DND-41 (cell line): ENCODE measurements around the gene MAP1A.

Source experiments
- ATAC-seq: fragments of 200-7000 bp; cut with Tn5 transposase; 3 replicates; pipeline ENCODE4 v1.9.1; 2021; ENCODE audit warnings: low read depth; ENCODE audit not compliant: insufficient read depth
- DNase-seq: peaks from one replicate; pipeline ENCODE4 v3.0.0-alpha.2; 2020
- H2AFZ ChIP-seq: 2 replicates; pipeline ENCODE4 v1.6.0; 2012; ENCODE audit warnings: low read depth, low read length
- H3K27ac ChIP-seq: 2 replicates; pipeline ENCODE4 v1.5.1; 2012; ENCODE audit warnings: low read length, inconsistent platforms
- H3K27me3 ChIP-seq: fragments of 200-600 bp; sonication (generic); 2 replicates; pipeline ENCODE4 v1.6.0; 2012; ENCODE audit warnings: low read length, mild to moderate bottlenecking, inconsistent platforms; ENCODE audit not compliant: insufficient read depth, poor library complexity
- H3K36me3 ChIP-seq: 2 replicates; pipeline ENCODE4 v1.5.1; 2012; ENCODE audit warnings: low read length, inconsistent platforms; ENCODE audit not compliant: insufficient read depth
- H3K4me1 ChIP-seq: 2 replicates; pipeline ENCODE4 v1.5.1; 2012; ENCODE audit warnings: mild to moderate bottlenecking, low read length; ENCODE audit not compliant: insufficient read depth
- H3K4me2 ChIP-seq: 2 replicates; pipeline ENCODE4 v1.6.0; 2012; ENCODE audit warnings: mild to moderate bottlenecking, moderate library complexity, low read length, inconsistent platforms; ENCODE audit not compliant: insufficient read depth
- H3K4me3 ChIP-seq, 2 experiments: fragments of 200-600 bp in 1 of 2; shearing (Covaris generic) in 1 of 2; 2 replicates each; pipeline ENCODE4 v1.5.1; 2012 to 2016; ENCODE audit warnings: inconsistent platforms in 2 of 2, low read length in 2 of 2, mild to moderate bottlenecking in 2 of 2, low read depth in 1 of 2, moderate library complexity in 1 of 2
- H3K79me2 ChIP-seq: 2 replicates; pipeline ENCODE4 v1.6.0; 2012; ENCODE audit warnings: low read length, inconsistent platforms; ENCODE audit not compliant: insufficient read depth
- H3K9ac ChIP-seq: 2 replicates; pipeline ENCODE4 v1.6.0; 2012; ENCODE audit warnings: low read depth, mild to moderate bottlenecking, inconsistent platforms, low read length, moderate library complexity
- H3K9me3 ChIP-seq: 2 replicates; pipeline ENCODE4 v1.5.1; 2012; ENCODE audit warnings: low read length, moderate library complexity, mild to moderate bottlenecking, inconsistent platforms; ENCODE audit not compliant: insufficient read depth, severe bottlenecking
- H4K20me1 ChIP-seq: 2 replicates; pipeline ENCODE4 v1.6.0; 2012; ENCODE audit warnings: low read length; ENCODE audit not compliant: insufficient read depth
- CTCF ChIP-seq: IDR thresholded peaks from 2 replicates; pipeline ENCODE4 v1.5.1; 2012; ENCODE audit warnings: borderline replicate concordance, low read length, moderate library complexity, mild to moderate bottlenecking; ENCODE audit not compliant: poor library complexity, severe bottlenecking; ENCODE audit errors: extremely low read depth
- EZH2 ChIP-seq: IDR thresholded peaks from 3 replicates; pipeline ENCODE4 v1.6.1; 2012; ENCODE audit warnings: borderline replicate concordance, low read depth, mild to moderate bottlenecking, moderate library complexity, low read length, inconsistent platforms; ENCODE audit not compliant: severe bottlenecking

The MAP1A gene

DNA sequence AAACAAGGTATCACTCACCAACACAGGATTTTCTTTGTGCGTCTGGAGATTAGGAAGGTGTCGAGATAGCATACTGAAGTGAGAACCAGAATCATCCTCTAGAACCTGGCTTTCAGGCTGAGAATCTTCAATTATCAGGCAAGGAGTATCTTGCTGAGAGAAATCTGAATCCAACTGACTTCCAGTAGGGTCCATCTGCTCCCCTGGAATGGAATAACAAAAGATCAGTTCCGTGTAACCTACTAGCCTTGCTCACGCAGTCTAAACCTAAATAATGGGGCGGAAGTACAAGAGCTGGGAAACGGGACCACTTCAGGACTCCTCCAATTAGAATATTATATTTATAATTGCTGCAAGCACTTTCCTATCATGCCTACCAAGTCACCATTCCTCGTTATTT, 25.1 kb upstream of the MAP1A start:
- Histone ChIP-seq H4K20me1 (no peaks in the 10 kb centered on the region), H3K79me2 (peaks cover 15% of the 10 kb centered on the region), H3K9me3 (no peaks in the 10 kb centered on the region), H3K27ac (peak overlapping the region; percentile 82), H3K9ac (peak overlapping the region; percentile 64), H2AFZ (peak overlapping the region; percentile 92), H3K36me3 (peaks cover 31% of the 10 kb centered on the region), H3K4me2 (peak overlapping the region; percentile 88), H3K4me3 (peak overlapping the region; percentile 83 to 91; a peak in 3 of 4 replicates), H3K4me1 (peaks cover 31% of the 10 kb centered on the region), H3K27me3 (no peaks in the 10 kb centered on the region)
- TF ChIP-seq CTCF (no peak), EZH2 (no peak)
- no peak for ATAC-seq
- DNase-seq, result no peak

DNA sequence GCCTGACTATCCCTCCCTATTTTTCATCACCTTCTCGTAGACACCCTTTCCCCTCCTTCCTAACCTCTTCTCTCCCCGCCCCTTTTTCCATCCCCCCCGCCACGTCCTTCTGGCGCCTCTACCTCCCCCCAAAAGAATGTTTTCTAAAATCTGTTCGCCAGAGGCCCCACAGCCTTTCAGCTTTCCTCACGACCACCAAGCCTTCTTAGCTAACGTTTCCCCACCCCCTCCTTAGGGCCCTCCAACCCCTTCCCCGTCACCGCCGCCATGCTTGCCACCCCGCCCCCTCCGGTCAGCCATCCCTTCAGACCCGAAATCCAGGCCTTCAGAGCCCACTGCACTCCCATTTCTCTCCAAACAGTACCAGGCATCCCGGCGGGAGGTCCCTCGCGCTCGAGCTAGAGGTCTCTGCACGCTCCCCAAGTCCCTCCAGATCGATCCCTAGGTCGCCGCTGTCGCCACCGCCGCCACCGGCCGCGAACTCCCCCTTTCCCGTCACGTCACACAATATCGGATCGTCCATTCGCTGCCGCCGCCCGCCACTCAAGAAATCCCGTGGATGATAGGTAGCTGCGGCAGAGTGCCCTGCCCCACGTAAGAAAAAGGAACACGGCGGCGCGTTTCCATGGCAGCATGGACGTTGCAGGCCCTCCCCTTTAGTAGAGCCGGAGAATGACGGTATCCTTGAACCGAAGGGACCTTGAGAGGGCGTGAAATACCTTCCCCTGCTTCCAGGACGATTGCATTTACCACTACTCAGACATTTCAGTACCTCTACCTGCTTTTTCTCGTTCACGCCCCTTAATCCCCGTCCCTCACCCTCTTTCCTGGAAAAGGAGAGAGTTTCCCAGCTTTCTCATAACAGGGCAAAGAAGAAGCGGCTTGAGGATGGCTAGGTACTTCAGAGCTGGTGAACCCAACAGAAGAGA, 24.5 kb upstream of the MAP1A start, which contains the start of gene TP53BP1:
Gene TP53BP1, minus strand, starts transcription at position 484 of the 929 bp plus-strand sequence. Its CDS starts 113 bp downstream, at position 371.
- Histone ChIP-seq H3K27ac (peak within 1 kb of the TSS; percentile 82), H3K79me2 (peaks cover 15% of the 10 kb centered on the region), H3K9me3 (no peaks in the 10 kb centered on the region), H3K4me2 (peak within 1 kb of the TSS; percentile 88), H2AFZ (peak within 1 kb of the TSS; percentile 92), H3K9ac (peak within 1 kb of the TSS; percentile 64), H3K36me3 (peaks cover 28% of the 10 kb centered on the region), H3K4me1 (peaks cover 31% of the 10 kb centered on the region), H4K20me1 (no peaks in the 10 kb centered on the region), H3K27me3 (no peaks in the 10 kb centered on the region), H3K4me3 (peak within 1 kb of the TSS; percentile 83 to 91; a peak in 3 of 4 replicates)
- ATAC-seq (peak; percentile 99), DNase-seq (peak; percentile 92)
- no peak for TF ChIP-seq EZH2
- TF ChIP-seq CTCF, result peak; percentile 3

GRCh38 chr15:43493703-43494472, 23.5 kb upstream of the MAP1A start:
- Histone ChIP-seq H4K20me1 (no peaks in the 10 kb centered on the region), H3K9me3 (no peaks in the 10 kb centered on the region), H2AFZ (peak overlapping the region; percentile 92), H3K4me1 (peaks cover 31% of the 10 kb centered on the region), H3K36me3 (peaks cover 18% of the 10 kb centered on the region), H3K9ac (peak overlapping the region; percentile 64), H3K79me2 (peaks cover 15% of the 10 kb centered on the region), H3K4me2 (peak overlapping the region; percentile 88), H3K4me3 (peak overlapping the region in 1 of 2 experiments; percentile 91; a peak in 2 of 4 replicates), H3K27ac (peak overlapping the region; percentile 64), H3K27me3 (no peaks in the 10 kb centered on the region)
- DNase-seq, result no peak
- no peak for ATAC-seq
- TF ChIP-seq EZH2 (no peak), CTCF (no peak)
